ENCODE results near the gene CWF19L2. TPM values are rescaled to one million over a fixed set of nuclear protein-coding genes. Genes with fewer than 3 reads are reported as not detected.

Gene CWF19L2
- polyA plus RNA-seq, 3 donors, result 1.6 to 2.2 (median 1.7) TPM

- no peak for DNase-seq
- H3K4me2 ChIP-seq (replicated peaks; ENCODE audit: extremely low read depth, low read length, poor library complexity, severe bottlenecking), result no peak overlapping the region
- no peaks in the 10 kb centered on the region for H3K27me3 ChIP-seq (ENCODE audit: control insufficient read depth in 2 of 2, insufficient read depth in 2 of 2, low read length in 2 of 2)
- intact Hi-C loops (cut with micrococcal nuclease), result no loop called here
- H3K9ac ChIP-seq (ENCODE audit: insufficient read depth, low read length, poor library complexity, severe bottlenecking), result no peak overlapping the region
- H3K36me3 ChIP-seq (replicated peaks in 1 of 2; ENCODE audit: control insufficient read depth in 1 of 2, insufficient read depth in 2 of 2, low read length in 2 of 2), result peaks cover 23 to 55% of the 10 kb centered on the region in 2 donors
- Mint-ChIP-seq H3K36me3 (peaks cover 43 to 72% of the 10 kb centered on the region in 2 donors), H3K27ac (no peak overlapping the region), H3K4me1 (no peaks in the 10 kb centered on the region), H3K4me3 (no peak overlapping the region), H3K27me3 (ENCODE audit: low read depth in 3 of 3) (peaks cover 0 to 6% (median 0%) of the 10 kb centered on the region in 3 donors), H3K9me3 (no peaks in the 10 kb centered on the region)
- no peaks in the 10 kb centered on the region for H3K9me3 ChIP-seq (replicated peaks in 1 of 2; ENCODE audit: control insufficient read depth in 1 of 2, insufficient read depth in 1 of 2, low read length in 2 of 2)
- no peak overlapping the region for H3K4me3 ChIP-seq (replicated peaks in 1 of 3; ENCODE audit: low read depth in 2 of 3, low read length in 3 of 3)
- no peaks in the 10 kb centered on the region for H4K20me1 ChIP-seq (ENCODE audit: insufficient read depth, low read length)
- WGBS (ENCODE audit: insufficient coverage), result 100% methylated on average over 2 of the region's 3 CpGs
- no peak overlapping the region for H3K27ac ChIP-seq (ENCODE audit: low read depth in 1 of 2, low read length in 2 of 2)
- no peaks in the 10 kb centered on the region for H3K4me1 ChIP-seq (ENCODE audit: control insufficient read depth in 1 of 2, insufficient read depth in 2 of 2, low read length in 2 of 2)
- TF ChIP-seq, protein P1, sequence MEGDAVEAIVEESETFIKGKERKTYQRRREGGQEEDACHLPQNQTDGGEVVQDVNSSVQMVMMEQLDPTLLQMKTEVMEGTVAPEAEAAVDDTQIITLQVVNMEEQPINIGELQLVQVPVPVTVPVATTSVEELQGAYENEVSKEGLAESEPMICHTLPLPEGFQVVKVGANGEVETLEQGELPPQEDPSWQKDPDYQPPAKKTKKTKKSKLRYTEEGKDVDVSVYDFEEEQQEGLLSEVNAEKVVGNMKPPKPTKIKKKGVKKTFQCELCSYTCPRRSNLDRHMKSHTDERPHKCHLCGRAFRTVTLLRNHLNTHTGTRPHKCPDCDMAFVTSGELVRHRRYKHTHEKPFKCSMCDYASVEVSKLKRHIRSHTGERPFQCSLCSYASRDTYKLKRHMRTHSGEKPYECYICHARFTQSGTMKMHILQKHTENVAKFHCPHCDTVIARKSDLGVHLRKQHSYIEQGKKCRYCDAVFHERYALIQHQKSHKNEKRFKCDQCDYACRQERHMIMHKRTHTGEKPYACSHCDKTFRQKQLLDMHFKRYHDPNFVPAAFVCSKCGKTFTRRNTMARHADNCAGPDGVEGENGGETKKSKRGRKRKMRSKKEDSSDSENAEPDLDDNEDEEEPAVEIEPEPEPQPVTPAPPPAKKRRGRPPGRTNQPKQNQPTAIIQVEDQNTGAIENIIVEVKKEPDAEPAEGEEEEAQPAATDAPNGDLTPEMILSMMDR (IDR thresholded peaks at IDR 0.05), result no peak
- H3K79me2 ChIP-seq (ENCODE audit: insufficient read depth, low read length), result peaks cover 10% of the 10 kb centered on the region
- H2AFZ ChIP-seq (ENCODE audit: insufficient read depth, low read depth, low read length, poor library complexity, severe bottlenecking), result no peak overlapping the region
Measured at GRCh38 chr11:107446822-107447431, 10.7 kb downstream of the CWF19L2 start.

GRCh38 chr11:107442715-107443215 is 14.9 kb downstream of the CWF19L2 start:
- intact Hi-C loops (cut with micrococcal nuclease), result no loop called here
- Histone ChIP-seq H3K9me3 (replicated peaks in 1 of 2; ENCODE audit: control insufficient read depth in 1 of 2, insufficient read depth in 1 of 2, low read length in 2 of 2) (no peaks in the 10 kb centered on the region), H3K4me3 (replicated peaks in 1 of 3; ENCODE audit: low read depth in 2 of 3, low read length in 3 of 3) (no peak overlapping the region), H4K20me1 (ENCODE audit: insufficient read depth, low read length) (no peaks in the 10 kb centered on the region), H3K36me3 (replicated peaks in 1 of 2; ENCODE audit: control insufficient read depth in 1 of 2, insufficient read depth in 2 of 2, low read length in 2 of 2) (peaks cover 60 to 87% of the 10 kb centered on the region in 2 donors), H3K4me1 (ENCODE audit: control insufficient read depth in 1 of 2, insufficient read depth in 2 of 2, low read length in 2 of 2) (no peaks in the 10 kb centered on the region), H3K9ac (ENCODE audit: insufficient read depth, low read length, poor library complexity, severe bottlenecking) (no peak overlapping the region), H3K79me2 (ENCODE audit: insufficient read depth, low read length) (no peaks in the 10 kb centered on the region), H2AFZ (ENCODE audit: insufficient read depth, low read depth, low read length, poor library complexity, severe bottlenecking) (no peak overlapping the region), H3K27me3 (ENCODE audit: control insufficient read depth in 2 of 2, insufficient read depth in 2 of 2, low read length in 2 of 2) (no peaks in the 10 kb centered on the region), H3K27ac (ENCODE audit: low read depth in 1 of 2, low read length in 2 of 2) (no peak overlapping the region), H3K4me2 (replicated peaks; ENCODE audit: extremely low read depth, low read length, poor library complexity, severe bottlenecking) (no peak overlapping the region)
- no peak for DNase-seq
- H3K27ac Mint-ChIP-seq, result peak overlapping the region in 1 of 7 donors; percentile 32
- no peaks in the 10 kb centered on the region for H3K9me3 Mint-ChIP-seq
- TF ChIP-seq, protein P1 (IDR thresholded peaks at IDR 0.05), result no peak
- no peak overlapping the region for H3K4me3 Mint-ChIP-seq
- H3K4me1 Mint-ChIP-seq, result no peaks in the 10 kb centered on the region
- H3K27me3 Mint-ChIP-seq (ENCODE audit: low read depth in 3 of 3), result peaks cover 0 to 5% (median 0%) of the 10 kb centered on the region in 3 donors
- H3K36me3 Mint-ChIP-seq, result peaks cover 64 to 76% of the 10 kb centered on the region in 2 donors
- WGBS (ENCODE audit: insufficient coverage), result no CpG with 5 or more reads among the region's 1 CpG
